Central memory CD8-positive, alpha-beta T cell (primary cell): ENCODE data around the gene CTNNBL1.

ENCODE experiments used
- ATAC-seq: fragments of 150-1000 bp; cut with Tn5 transposase; replicated peaks from 2 replicates; pipeline ENCODE4 v1.10.0; 2022; ENCODE audit warnings: mild to moderate bottlenecking, moderate FRiP score, moderate number of reproducible peaks; ENCODE audit not compliant: poor library complexity, severe bottlenecking; ENCODE audit errors: extremely low read depth
- DNase-seq, 2 donors: peaks; one replicate each; pipeline ENCODE4 v3.0.0; 2021; ENCODE audit warnings: low spot score in 2 of 2
- H3K27ac Mint-ChIP-seq: one replicate; pipeline ENCODE4 v1.8.0; 2022; ENCODE audit warnings: low read depth, mild to moderate bottlenecking, moderate library complexity, mixed read lengths
- H3K27me3 Mint-ChIP-seq: one replicate; pipeline ENCODE4 v1.8.0; 2022; ENCODE audit warnings: mixed read lengths
- H3K36me3 Mint-ChIP-seq: one replicate; pipeline ENCODE4 v1.8.0; 2022; ENCODE audit warnings: mild to moderate bottlenecking, moderate library complexity, mixed read lengths; ENCODE audit not compliant: insufficient read depth
- H3K4me1 Mint-ChIP-seq: one replicate; pipeline ENCODE4 v1.8.0; 2022; ENCODE audit warnings: mixed read lengths
- H3K4me3 Mint-ChIP-seq: one replicate; pipeline ENCODE4 v1.8.0; 2022; ENCODE audit warnings: mild to moderate bottlenecking, moderate library complexity, mixed read lengths
- H3K9me3 Mint-ChIP-seq: one replicate; pipeline ENCODE4 v1.8.0; 2022; ENCODE audit warnings: mixed read lengths

Gene CTNNBL1

DNA sequence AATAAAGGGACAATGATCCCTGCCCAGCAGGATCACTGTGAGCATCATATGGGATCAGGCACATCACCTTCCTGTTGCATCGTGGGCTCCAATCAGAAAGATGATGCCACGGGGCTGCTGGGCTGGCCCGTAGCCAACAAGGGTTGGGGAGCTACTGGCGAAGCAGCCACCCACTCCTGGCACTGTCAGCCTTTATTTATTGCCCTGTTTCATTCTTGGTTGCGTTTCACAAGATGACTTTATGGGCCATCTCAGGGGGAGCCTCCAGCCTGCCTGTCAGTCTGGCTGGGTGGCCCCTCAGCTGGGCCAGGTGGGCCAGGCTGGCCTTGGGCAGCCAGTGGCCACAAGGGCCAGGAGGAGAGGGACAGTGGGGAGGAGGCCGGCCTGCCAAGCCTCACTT lies 226.4 kb downstream of the CTNNBL1 start:
- Mint-ChIP-seq H3K36me3 (peaks cover 3% of the 10 kb centered on the region), H3K27me3 (peaks cover 36% of the 10 kb centered on the region)

DNA sequence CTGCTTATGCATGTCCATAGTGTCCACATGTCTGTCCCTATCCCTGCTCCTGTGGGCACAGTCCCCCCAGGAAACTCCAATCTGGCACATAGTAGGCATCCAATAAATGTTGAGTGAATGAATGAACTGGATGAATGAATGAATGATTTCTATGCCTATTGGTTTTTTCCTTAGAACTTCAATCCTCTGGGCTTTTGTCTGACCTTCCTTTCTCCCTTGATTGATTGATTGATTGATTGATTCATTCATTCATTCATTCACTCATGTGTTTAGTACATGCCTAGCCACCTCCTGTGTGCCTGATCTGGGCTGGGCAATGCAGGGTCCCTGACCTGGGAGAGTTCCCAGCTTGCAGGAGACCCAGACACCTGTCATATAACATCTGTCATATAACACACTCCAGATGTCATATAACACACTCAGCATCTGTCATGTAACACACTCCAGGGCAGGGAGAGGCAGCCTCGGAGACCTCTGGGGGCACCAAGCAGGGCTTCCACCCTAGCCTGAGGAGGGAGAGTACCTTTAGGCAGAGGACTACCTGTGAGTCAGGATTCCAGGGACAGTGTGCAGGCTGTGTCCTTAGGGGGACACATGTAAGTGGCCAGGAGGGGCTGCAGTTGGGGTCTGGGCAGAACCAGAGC lies 227.0 kb downstream of the CTNNBL1 start:
- H3K4me3 Mint-ChIP-seq = no peak overlapping the region
- DNase-seq = no peak
- no peak for ATAC-seq
- H3K36me3 Mint-ChIP-seq = peaks cover 3% of the 10 kb centered on the region
- no peaks in the 10 kb centered on the region for H3K4me1 Mint-ChIP-seq
- H3K27ac Mint-ChIP-seq = no peak overlapping the region
- peaks cover 36% of the 10 kb centered on the region for H3K27me3 Mint-ChIP-seq
- no peaks in the 10 kb centered on the region for H3K9me3 Mint-ChIP-seq

More for the DNA sequence above, 226.4 kb downstream of the CTNNBL1 start:
- Mint-ChIP-seq H3K4me1 (no peaks in the 10 kb centered on the region), H3K4me3 (no peak overlapping the region), H3K27ac (no peak overlapping the region), H3K9me3 (no peaks in the 10 kb centered on the region)
- no peak for ATAC-seq
- no peak for DNase-seq

DNA sequence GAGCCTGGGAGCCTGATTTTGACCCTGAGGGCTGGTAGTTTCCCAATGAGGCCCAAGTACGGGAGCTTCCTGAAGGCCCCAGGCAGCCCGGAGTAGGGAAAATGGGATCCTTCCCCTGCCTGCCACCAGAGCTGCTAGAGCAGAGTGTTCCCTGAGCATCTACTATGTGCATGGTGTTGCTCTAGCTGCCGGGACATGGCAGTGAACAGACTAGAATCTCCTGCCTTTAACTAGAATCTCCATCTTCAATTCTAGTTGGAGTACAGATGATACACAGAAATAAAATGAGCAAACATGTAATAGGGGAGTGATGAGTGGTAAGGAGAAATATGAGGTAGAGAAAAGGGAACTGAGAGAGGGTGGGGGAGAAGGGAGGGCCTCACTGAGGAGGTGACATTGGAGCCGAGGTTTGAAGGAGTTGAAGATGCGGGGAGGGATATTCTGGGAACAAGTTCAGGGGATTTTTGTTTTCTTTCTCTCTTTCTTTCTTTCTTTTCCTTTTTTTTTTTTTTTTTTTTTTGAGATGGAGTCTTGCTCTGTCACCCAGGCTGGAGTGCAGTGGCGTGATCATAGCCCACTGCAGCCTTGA lies 227.6 kb downstream of the CTNNBL1 start:
- Mint-ChIP-seq H3K4me1 (no peaks in the 10 kb centered on the region), H3K27me3 (peaks cover 33% of the 10 kb centered on the region), H3K4me3 (no peak overlapping the region), H3K9me3 (no peaks in the 10 kb centered on the region), H3K36me3 (peaks cover 3% of the 10 kb centered on the region), H3K27ac (no peak overlapping the region)
- DNase-seq (no peak), ATAC-seq (no peak)
